ENCODE results near the gene PCNX4.

DNA sequence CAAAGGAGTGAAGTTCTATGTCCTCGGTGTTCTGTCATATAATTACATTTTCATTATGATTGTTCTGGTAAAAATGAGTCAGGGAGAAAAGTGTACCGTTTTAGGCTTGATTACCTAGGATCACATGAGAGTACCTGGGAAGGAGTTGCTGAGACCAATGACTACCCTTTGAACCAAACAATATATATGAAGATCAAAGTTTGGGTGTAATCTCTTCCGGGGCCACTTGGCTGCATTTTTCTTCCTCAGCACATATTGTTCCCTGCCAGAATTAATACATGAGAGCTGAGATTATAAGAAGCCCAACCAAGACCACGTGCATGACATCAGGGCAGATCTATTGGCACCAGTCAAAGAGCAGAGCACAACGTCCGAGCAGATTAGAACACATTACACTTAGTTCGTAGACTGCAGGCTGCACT, 114.5 kb downstream of the PCNX4 start:
- TF ChIP-seq EZH2 (optimal IDR thresholded peaks at IDR 0.05; ENCODE audit: low read depth, low read length) (no peak), CTCF (IDR thresholded peaks at IDR 0.05; ENCODE audit: low read length) (no peak), EZH2phosphoT487 (IDR thresholded peaks at IDR 0.05; ENCODE audit: low read length) (no peak)
